ENCODE measurements around the gene ZNF438.

DNA sequence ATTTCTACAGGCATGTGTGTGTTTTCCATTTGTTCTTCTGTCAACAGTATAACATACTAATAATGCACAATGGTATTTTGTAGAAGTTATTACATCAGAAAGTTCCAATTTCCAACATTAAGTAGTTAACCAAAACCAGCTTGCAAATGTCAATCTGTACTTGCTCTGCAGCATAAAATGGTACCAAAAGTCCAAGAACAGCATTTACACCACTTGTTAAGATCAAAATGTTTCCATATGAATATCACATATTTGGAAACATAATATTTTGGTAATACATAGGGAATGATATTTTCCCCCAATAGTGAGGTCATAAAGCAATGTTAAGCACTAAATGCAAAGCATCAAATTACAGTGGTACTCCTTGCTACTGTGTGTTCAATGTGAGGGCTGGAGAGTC, 162.1 kb downstream of the ZNF438 start:
- TF ChIP-seq POLR2AphosphoS5 (IDR thresholded peaks at IDR 0.05; ENCODE audit: low read depth, low read length) (no peak), TAF1 (IDR thresholded peaks at IDR 0.05; ENCODE audit: borderline replicate concordance, insufficient read depth, low read length) (no peak), SIN3A (IDR thresholded peaks at IDR 0.05; ENCODE audit: borderline replicate concordance, insufficient read depth, low read length) (no peak)
- TF ChIP-seq, protein P1, sequence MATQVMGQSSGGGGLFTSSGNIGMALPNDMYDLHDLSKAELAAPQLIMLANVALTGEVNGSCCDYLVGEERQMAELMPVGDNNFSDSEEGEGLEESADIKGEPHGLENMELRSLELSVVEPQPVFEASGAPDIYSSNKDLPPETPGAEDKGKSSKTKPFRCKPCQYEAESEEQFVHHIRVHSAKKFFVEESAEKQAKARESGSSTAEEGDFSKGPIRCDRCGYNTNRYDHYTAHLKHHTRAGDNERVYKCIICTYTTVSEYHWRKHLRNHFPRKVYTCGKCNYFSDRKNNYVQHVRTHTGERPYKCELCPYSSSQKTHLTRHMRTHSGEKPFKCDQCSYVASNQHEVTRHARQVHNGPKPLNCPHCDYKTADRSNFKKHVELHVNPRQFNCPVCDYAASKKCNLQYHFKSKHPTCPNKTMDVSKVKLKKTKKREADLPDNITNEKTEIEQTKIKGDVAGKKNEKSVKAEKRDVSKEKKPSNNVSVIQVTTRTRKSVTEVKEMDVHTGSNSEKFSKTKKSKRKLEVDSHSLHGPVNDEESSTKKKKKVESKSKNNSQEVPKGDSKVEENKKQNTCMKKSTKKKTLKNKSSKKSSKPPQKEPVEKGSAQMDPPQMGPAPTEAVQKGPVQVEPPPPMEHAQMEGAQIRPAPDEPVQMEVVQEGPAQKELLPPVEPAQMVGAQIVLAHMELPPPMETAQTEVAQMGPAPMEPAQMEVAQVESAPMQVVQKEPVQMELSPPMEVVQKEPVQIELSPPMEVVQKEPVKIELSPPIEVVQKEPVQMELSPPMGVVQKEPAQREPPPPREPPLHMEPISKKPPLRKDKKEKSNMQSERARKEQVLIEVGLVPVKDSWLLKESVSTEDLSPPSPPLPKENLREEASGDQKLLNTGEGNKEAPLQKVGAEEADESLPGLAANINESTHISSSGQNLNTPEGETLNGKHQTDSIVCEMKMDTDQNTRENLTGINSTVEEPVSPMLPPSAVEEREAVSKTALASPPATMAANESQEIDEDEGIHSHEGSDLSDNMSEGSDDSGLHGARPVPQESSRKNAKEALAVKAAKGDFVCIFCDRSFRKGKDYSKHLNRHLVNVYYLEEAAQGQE (IDR thresholded peaks at IDR 0.05; ENCODE audit: insufficient read depth in 1 of 2, low read depth in 2 of 2, low read length in 2 of 2), result no peak
